ENCODE measurements around the gene SNRNP25.

DNA sequence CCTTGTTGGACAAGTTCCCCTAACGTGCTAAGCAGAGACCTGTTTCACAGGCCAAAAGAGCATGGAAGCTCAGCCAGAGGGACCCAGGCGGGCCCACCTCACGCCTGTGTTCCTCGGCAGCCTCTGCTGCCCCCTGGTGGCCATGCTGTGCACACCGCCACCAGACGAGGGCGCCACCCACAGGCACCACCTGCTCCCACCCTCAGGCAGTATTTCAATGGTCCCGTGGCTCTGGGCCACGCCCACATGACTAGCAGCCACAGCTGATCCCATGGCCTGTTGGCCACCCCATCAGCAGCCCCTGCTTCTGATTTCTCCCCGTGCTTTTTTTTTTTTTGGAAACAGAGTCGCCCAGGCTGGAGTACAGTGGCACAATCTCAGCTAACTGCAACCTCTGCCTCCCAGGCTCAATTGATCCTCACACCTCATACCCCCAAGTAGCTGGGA is 43.3 kb downstream of the SNRNP25 start:
- TF ChIP-seq ZNF274 (IDR thresholded peaks at IDR 0.05; ENCODE audit: low read depth, low read length) (no peak), YY1 (IDR thresholded peaks at IDR 0.05; ENCODE audit: insufficient read depth, insufficient read length) (no peak), SUZ12 (IDR thresholded peaks at IDR 0.05; ENCODE audit: extremely low read depth, insufficient read depth, insufficient read length) (no peak)
